Stimulated activated CD4-positive, alpha-beta T cell treated with anti-CD3 and anti-CD28 coated beads, TNF-alpha, amount 100 ng/mL, for 48 hours (primary cell): ENCODE results near the gene PDE4D.

Source experiments
- DNase-seq, 3 donors: peaks; one replicate each; pipeline ENCODE4 v3.0.0-alpha.2; 2020; ENCODE audit warnings: low read depth in 3 of 3

PDE4D gene

GRCh38 chr5:59655693-59656309 is 237.7 kb downstream of the PDE4D start:
- no peak for DNase-seq

GRCh38 chr5:59654691-59655090 is 238.8 kb downstream of the PDE4D start:
- DNase-seq: no peak

GRCh38 chr5:59652449-59652848 is 241.1 kb downstream of the PDE4D start:
- no peak for DNase-seq

DNA sequence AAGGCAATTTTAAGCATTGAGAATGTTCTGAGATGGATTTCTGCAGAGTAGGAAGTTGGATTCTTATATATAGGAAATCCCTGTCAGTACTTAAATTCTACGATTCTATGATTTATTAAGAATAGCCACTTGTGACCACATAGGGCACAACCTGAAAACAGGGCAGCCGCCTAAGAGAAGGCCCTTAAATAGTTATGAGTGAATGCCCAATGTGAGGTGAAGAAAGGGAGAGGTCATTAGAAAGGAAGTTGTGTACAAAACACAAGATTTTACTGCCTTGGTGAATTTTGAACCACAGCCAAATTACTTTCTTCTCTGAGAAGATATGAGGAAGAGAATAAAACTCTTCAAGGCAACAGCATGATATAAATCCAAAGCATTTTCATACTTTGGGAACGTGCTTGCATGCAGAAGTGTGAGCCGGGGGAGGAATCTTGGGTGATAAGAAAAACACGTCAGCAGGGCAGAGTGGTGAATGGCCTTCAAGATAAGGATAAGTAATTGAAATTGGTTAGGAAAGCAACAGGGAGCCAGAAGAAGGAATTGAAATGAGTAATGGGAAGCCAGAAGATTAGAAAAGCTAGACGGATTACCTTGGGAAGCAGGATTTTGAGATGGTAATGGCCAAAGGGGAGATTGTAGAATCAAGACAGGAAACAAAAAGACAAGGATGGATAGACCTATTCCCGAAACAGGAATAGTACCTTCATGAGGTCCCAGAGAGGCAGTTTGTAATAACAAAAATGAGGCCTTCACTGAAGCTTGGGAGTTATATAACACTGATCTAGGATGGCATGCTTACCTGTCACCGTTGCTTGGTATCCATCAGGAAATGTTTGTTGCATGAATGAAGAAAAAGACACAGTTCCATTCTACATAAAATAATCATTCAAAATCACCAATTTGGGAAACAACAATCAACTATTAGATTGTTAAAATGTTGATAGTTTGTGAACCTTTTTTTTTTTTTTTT is 244.3 kb downstream of the PDE4D start:
- DNase-seq: no peak

DNA sequence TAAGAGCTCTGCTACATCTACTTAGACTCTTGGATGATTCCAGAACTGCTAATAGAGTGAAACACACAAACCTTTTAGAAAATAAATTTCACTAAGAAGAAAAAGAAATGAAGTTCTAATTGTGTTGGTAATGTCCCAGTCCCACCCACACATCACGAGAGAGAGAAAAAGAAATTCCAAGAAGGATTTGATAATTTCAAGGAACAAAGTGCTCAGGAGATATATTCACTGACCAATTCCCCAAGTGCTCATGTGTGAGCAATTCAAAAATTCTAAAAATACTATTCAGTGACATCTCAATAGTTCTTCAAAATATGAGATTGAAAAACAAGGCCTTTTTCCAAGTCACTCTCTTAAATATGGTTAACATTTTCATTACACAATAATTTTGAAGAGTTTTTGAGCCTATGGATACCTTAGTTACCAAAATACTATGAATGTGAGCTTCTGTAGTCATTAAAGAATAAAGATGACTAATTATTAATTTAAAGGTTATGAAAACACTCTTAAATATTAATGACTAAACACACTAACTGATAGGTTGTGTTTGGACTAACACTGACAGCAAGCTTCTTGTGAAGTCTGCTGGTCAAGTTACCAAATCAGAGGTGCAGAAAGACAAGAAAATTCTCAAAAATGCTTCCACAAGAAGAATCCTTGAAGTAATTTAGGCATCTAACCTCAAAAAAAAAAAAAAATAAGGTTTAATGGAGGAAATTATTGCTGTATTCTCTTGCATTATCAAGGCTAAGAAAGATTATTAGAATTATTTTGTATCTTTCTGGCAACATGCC is 245.3 kb downstream of the PDE4D start:
- DNase-seq: no peak

- DNase-seq: no peak
Observed at GRCh38 chr5:59645380-59645779, 248.1 kb downstream of the PDE4D start.

GRCh38 chr5:59640411-59640810 is 253.1 kb downstream of the PDE4D start:
- DNase-seq: no peak

GRCh38 chr5:59637884-59638580 is 255.5 kb downstream of the PDE4D start:
- DNase-seq: no peak

DNA sequence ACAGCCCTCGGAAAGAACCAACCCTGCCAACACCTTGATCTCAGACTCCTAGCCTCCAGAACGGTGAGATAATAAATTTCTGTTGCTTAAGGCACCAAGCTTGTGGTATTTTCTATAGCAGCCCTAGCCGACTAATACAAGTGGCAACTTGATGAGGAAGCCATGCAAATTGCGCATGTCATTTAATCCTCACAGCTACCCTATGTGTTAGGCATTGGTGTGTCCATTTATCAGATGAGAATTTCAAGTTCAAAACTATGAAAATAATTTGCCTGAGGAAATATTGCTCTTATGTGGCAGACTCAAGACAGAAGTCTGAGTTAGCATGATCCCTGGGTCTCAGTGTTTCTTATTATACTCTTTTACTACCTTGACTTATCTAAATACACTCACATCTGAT is 264.0 kb downstream of the PDE4D start:
- DNase-seq: no peak

GRCh38 chr5:59628062-59628828 is 265.3 kb downstream of the PDE4D start:
- DNase-seq: no peak

- DNase-seq: no peak
Observed at GRCh38 chr5:59624898-59625297, 268.6 kb downstream of the PDE4D start.

DNA sequence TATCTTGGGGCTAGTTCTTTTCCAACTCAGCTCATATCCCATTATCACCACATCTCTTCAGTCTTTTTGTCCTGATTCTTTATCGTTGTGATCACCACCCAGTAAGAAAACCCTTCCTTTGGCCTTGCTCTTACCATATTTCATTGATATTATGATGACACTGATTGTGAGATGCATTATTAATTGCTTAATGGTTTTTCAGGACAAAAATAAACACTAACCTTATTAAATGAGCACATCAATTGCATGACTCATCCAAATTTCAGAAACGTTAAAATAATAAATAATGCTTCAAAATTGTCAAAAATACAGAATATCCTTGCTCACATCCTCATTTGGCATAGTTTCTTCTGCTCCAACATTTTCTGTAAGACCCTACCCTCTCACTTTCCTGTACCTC is 270.7 kb downstream of the PDE4D start:
- no peak for DNase-seq

GRCh38 chr5:59621477-59621876 is 272.0 kb downstream of the PDE4D start:
- no peak for DNase-seq

- DNase-seq: no peak
Observed at GRCh38 chr5:59620535-59621212, 272.9 kb downstream of the PDE4D start.

- no peak for DNase-seq
Observed at GRCh38 chr5:59618644-59619043, 274.9 kb downstream of the PDE4D start.

DNA sequence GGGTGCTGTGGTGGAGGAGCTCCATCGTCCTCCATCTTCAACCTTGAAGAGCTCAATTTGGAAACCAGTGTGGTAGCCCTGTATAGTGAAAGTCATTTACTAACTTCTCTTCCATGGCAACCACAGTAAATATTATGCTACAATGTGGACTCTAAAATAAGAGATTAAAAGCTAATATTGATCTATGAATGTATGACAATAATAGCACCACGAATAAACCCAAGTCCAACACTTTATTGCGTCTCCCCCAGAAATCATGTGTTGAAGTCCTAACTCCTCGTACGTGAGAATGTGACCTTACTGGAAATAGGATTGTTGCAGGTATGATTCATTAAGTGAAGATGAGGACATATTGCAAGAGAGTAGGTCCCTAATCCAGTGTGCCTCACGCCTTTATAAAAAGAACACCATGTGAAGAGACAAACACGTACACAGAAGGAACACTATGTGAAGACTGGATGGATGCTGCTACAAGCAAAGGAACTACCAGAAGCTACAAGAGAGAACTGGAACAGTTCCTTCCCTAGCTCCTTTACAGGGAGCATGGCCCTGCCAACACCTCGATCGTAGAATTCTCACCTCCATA is 276.2 kb downstream of the PDE4D start:
- no peak for DNase-seq

- DNase-seq: no peak
Observed at GRCh38 chr5:59616413-59616812, 277.1 kb downstream of the PDE4D start.

DNA sequence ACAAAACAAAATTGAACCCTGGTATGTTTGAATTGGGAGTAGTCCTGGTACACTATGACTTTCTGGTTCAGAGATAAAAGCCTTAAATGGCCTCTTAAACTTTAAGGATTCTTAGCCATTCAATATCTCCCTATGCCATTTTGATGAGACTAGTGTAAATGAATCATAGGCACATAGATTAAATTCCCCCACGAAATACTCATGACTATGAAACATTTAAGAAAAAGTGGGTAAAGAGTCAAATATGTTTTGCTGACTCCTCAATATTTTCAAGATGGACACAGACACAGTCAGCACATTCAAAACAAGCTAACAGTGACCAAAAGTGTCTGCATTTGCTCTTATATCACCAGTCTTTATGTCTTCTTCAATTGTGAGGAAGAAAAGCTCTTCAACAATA is 278.3 kb downstream of the PDE4D start:
- DNase-seq: no peak

DNA sequence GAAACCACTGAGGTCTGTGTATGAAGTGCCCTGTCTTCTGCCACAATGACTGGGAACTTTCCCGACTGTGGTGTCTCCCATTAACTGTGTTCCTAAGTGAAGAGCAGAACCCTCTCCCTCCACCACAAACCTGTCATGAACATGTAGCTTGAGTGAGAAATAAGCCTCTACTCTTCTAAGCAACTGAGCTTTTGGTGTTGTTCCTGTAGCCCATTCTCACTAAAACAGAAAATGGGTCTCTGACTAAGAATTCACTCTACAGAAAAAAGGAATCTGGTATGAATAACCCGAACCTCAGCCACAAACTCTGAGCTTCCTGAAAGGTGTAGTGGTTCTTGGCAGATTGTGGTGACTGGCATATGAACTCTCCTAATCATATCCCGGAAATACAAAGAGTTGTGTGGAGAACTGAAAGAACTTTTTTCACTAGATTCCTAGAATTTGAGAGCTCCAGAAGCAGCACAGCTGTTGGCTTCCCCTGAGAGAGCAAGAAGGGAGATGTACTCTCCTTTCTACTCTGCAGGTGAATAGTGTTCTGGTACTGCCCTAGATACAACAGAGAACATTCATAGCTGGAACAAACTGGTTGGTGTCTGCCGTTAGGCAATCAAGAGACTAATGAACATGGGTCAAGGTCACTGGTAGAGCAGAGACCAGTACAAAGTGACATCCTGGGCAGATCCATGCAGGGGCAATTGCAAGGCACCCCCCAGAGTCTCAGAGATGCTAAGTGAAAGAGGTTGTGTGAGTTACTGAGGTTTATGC is 283.8 kb downstream of the PDE4D start:
- DNase-seq: no peak
